ENCODE data around the gene RFC3.

RFC3 gene

GRCh38 chr13:33869005-33869404, 51.1 kb downstream of the RFC3 start:
- DNase-seq = no peak

GRCh38 chr13:33870046-33870668, 52.2 kb downstream of the RFC3 start:
- DNase-seq = peak; percentile 13 to 85 (median 73)

GRCh38 chr13:33871207-33872004, 53.5 kb downstream of the RFC3 start:
- DNase-seq = no peak

GRCh38 chr13:33872005-33872351, 54.0 kb downstream of the RFC3 start:
- no peak for DNase-seq

GRCh38 chr13:33873251-33873908, 55.4 kb downstream of the RFC3 start:
- no peak for DNase-seq

- no peak for DNase-seq
Measured at GRCh38 chr13:33874871-33875270, 56.9 kb downstream of the RFC3 start.

- no peak for DNase-seq
Measured at GRCh38 chr13:33875618-33876401, 57.9 kb downstream of the RFC3 start.

GRCh38 chr13:33876716-33877394, 58.9 kb downstream of the RFC3 start:
- no peak for DNase-seq

- DNase-seq = no peak
Measured at GRCh38 chr13:33879118-33879517, 61.2 kb downstream of the RFC3 start.

- no peak for DNase-seq
Measured at GRCh38 chr13:33882804-33883203, 64.9 kb downstream of the RFC3 start.

- DNase-seq = peak in 2 of 3 experiments; percentile 23 to 54
Measured at GRCh38 chr13:33884531-33885220, 66.7 kb downstream of the RFC3 start.
